Fibroblast of pulmonary artery (primary cell): ENCODE measurements around the gene TRIO.
A peak's percentile ranks its signal among the peaks of the same experiment; 100 is the strongest.

ENCODE experiments used
- DNase-seq: peaks from one replicate; pipeline ENCODE4 v3.0.0-alpha.2; 2010; ENCODE audit warnings: low read depth
- H3K4me3 ChIP-seq: replicated peaks from 2 replicates; pipeline ENCODE4 v1.5.1; 2011; ENCODE audit warnings: low read depth, mild to moderate bottlenecking, control low read depth, low read length, moderate library complexity
- TF ChIP-seq, protein P1 (sequence below): IDR thresholded peaks from 2 replicates; pipeline ENCODE4 v1.5.1; 2011; ENCODE audit warnings: mild to moderate bottlenecking, control low read depth, low read length, inconsistent platforms; ENCODE audit errors: missing control alignments

The TRIO gene

DNA sequence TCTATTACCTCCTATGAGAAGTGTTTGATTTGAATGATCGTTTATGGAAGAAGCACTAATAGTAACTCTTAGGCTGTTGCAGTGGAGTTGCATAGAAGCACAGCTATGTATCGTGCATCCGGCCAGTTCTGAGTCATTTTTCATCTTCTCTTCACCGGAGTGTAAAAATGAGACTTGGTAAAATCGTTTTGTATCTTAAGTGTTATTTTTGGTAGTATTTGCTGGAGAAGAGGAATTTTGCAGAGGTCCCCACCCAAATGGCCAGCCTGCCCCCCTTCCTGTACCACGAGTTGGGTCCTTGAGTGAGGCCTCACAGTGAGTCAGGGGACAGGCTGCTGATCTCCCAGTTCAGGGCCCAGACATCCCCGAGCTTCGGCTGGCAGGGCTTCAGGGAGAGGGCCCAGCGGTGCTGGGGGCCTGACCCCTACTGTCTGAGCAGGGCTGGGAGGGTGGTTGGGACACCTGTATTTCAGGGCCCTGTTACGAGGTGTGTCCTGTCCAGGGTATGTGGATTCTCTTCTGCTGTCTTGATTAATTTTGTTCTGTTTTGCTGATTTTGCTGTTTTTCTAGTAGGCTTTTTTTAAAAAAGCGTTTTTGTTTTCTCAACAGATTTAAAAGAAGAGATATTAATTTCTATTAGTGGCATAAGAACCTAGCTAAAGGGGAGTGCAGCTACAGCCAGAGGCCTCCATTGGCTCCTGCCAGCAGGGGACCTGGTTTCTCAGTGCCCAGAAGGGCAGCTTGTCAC is 210.8 kb downstream of the TRIO start:
- no peak overlapping the region for H3K4me3 ChIP-seq
- TF ChIP-seq, protein P1, sequence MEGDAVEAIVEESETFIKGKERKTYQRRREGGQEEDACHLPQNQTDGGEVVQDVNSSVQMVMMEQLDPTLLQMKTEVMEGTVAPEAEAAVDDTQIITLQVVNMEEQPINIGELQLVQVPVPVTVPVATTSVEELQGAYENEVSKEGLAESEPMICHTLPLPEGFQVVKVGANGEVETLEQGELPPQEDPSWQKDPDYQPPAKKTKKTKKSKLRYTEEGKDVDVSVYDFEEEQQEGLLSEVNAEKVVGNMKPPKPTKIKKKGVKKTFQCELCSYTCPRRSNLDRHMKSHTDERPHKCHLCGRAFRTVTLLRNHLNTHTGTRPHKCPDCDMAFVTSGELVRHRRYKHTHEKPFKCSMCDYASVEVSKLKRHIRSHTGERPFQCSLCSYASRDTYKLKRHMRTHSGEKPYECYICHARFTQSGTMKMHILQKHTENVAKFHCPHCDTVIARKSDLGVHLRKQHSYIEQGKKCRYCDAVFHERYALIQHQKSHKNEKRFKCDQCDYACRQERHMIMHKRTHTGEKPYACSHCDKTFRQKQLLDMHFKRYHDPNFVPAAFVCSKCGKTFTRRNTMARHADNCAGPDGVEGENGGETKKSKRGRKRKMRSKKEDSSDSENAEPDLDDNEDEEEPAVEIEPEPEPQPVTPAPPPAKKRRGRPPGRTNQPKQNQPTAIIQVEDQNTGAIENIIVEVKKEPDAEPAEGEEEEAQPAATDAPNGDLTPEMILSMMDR = no peak
- DNase-seq = peak; percentile 22

DNA sequence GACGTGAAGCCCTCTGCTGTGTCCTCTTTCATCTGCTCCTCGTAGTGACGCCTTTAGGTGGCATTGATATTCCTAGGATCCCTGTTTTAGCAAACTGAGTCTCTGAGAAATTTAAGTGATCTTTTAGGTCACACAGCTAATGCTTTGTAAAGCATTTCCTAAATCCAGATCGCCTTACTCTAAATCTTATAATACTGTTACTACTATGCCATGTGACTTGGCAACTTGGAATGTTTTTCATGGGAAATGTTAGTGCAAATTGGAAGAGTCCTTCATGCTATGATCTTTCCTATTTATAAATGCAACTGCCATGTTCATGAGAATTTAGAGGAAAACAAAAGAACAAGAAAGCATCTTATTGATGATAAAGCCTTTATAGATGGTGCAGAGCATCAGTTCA is 212.2 kb downstream of the TRIO start:
- DNase-seq = no peak
- TF ChIP-seq, protein P1 = no peak
- H3K4me3 ChIP-seq = no peak overlapping the region

DNA sequence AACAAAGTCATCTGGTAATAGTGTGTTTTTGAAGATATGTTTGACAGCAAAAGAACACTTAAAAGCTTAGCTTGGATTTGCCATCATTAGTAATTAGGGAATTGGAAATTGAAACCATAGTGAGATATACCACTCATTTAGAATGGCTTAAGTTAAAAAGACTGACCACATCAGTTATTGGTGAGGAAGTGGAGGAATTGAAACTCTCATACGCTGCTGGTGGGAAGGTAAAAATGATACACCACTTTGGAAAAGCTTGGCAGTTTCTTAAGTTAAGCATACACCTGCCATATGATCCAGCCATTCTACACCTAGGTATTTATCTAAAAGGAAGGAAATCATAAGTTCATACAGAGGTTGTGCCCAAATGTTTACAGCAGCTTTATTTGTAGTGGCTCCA is 213.2 kb downstream of the TRIO start:
- H3K4me3 ChIP-seq = no peak overlapping the region
- no peak for DNase-seq
- TF ChIP-seq, protein P1 = no peak

DNA sequence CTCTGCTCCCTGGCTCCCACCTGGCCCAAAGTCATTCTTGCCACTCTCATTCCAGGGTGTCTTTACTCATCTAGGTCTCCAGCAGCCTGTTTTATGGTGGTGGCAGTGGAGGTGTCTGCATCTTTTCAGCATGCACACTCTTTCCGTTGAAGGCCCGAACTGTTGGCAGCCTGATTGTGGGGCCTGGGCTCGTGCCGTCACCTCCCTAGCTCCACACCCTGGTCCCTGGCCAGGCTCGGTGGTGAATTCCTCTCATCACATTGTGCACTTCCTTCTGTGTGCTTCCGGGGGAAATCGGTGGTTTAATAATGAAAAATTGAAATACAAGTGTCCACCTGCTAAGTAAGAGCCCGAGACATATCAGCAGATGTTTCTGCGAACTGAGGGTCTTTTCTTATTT is 214.3 kb downstream of the TRIO start:
- no peak for DNase-seq
- no peak overlapping the region for H3K4me3 ChIP-seq
- TF ChIP-seq, protein P1 = no peak

DNA sequence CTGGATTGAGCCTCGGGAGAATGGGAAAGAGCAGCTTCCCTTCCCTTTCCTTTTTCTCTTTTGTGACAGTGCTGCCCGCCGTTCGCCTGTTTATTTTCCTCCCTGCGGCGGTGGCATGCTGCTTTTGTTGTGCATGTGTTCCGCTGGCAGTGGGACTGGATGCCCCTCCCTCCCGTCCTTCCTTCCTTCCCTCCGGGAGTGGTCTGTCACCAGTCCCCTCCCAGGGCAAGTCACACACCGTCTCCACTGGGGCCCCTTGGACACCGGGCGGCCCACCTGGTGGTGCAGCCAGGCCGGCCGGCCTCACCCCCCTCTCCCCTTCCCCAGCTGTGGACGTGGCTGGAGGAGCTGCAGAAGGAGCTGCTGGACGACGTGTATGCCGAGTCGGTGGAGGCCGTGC is 214.7 kb downstream of the TRIO start:
- TF ChIP-seq, protein P1 = no peak
- DNase-seq = no peak
- no peak overlapping the region for H3K4me3 ChIP-seq

GRCh38 chr5:14358536-14358935 is 215.4 kb downstream of the TRIO start:
- no peak overlapping the region for H3K4me3 ChIP-seq
- DNase-seq = no peak
- TF ChIP-seq, protein P1 = no peak
